HepG2 (cell line): ENCODE results near the gene GNG10. TPM values are rescaled to one million over a fixed set of nuclear protein-coding genes. Genes with fewer than 3 reads are reported as not detected.

Source experiments
- HDAC1 ChIP-seq: sonication (generic); formaldehyde crosslinking; IDR thresholded peaks from 2 replicates; pipeline ENCODE4 v1.5.1; 2020; ENCODE audit warnings: mild to moderate bottlenecking, missing genetic modification reagents
- HIVEP1 ChIP-seq: sonication (generic); formaldehyde crosslinking; IDR thresholded peaks from 2 replicates; pipeline ENCODE4 v1.4.0; 2020; ENCODE audit warnings: mild to moderate bottlenecking, missing genetic modification reagents
- HMGA1 ChIP-seq: sonication (generic); formaldehyde crosslinking; conservative IDR thresholded peaks from 2 replicates; pipeline ENCODE4 v1.4.0; 2020; ENCODE audit warnings: missing genetic modification reagents
- KAT8 ChIP-seq: IDR thresholded peaks from 2 replicates; pipeline ENCODE4 v1.6.1; 2016; ENCODE audit warnings: missing genetic modification reagents, missing compliant biosample characterization
- MAF1 ChIP-seq: sonication (generic); formaldehyde crosslinking; IDR thresholded peaks from 2 replicates; pipeline ENCODE4 v1.5.0; 2020; ENCODE audit warnings: missing genetic modification reagents, borderline replicate concordance
- MYPOP ChIP-seq: sonication (generic); formaldehyde crosslinking; IDR thresholded peaks from 2 replicates; pipeline ENCODE4 v1.8.1; 2023; ENCODE audit warnings: mild to moderate bottlenecking, moderate library complexity, missing genetic modification reagents
- PLRG1 ChIP-seq: fragments of 450-650 bp; conservative IDR thresholded peaks from 2 replicates; pipeline ENCODE4 v1.6.1; 2016
- RFX1 ChIP-seq: fragments of 450-650 bp; IDR thresholded peaks from 2 replicates; pipeline ENCODE4 v1.6.1; 2017
- RXRB ChIP-seq: IDR thresholded peaks from 2 replicates; pipeline ENCODE4 v1.6.1; 2016; ENCODE audit warnings: borderline replicate concordance, missing genetic modification reagents, missing compliant biosample characterization
- SNAI1 ChIP-seq: sonication (generic); formaldehyde crosslinking; IDR thresholded peaks from 2 replicates; pipeline ENCODE4 v1.5.0; 2020; ENCODE audit warnings: mild to moderate bottlenecking, missing genetic modification reagents, borderline replicate concordance
- SP1 ChIP-seq, 2 experiments: fragments of 450-650 bp in 1 of 2; sonication (generic) in 1 of 2; formaldehyde crosslinking in 1 of 2; IDR thresholded peaks; 2 replicates each; pipeline versions ENCODE4 v1.4.0 to v1.6.1; 2016 to 2020; ENCODE audit warnings: missing genetic modification reagents in 1 of 2
- SP5 ChIP-seq: IDR thresholded peaks from 2 replicates; pipeline ENCODE4 v1.6.1; 2016; ENCODE audit warnings: low read depth, borderline replicate concordance
- SYNCRIP ChIP-seq: fragments of 200-400 bp; formaldehyde crosslinking; IDR thresholded peaks from 2 replicates; pipeline ENCODE4 v1.6.1; 2018; ENCODE audit warnings: mild to moderate bottlenecking, low read depth, low read length; ENCODE audit not compliant: insufficient read depth
- ZBTB42 ChIP-seq: sonication (generic); formaldehyde crosslinking; IDR thresholded peaks from 2 replicates; pipeline ENCODE4 v1.5.0; 2020; ENCODE audit warnings: mild to moderate bottlenecking, missing genetic modification reagents
- ZNF251 ChIP-seq: sonication (generic); formaldehyde crosslinking; IDR thresholded peaks from 2 replicates; pipeline ENCODE4 v1.9.0; 2021; ENCODE audit warnings: mild to moderate bottlenecking, missing genetic modification reagents
- ZNF543 ChIP-seq: sonication (generic); formaldehyde crosslinking; IDR thresholded peaks from 2 replicates; pipeline ENCODE4 v1.4.0; 2020; ENCODE audit warnings: mild to moderate bottlenecking, missing genetic modification reagents
- ZNF569 ChIP-seq: sonication (generic); formaldehyde crosslinking; IDR thresholded peaks from 2 replicates; pipeline ENCODE4 v1.5.0; 2020; ENCODE audit warnings: mild to moderate bottlenecking, missing genetic modification reagents, moderate library complexity, borderline replicate concordance
- ZNF761 ChIP-seq: sonication (generic); formaldehyde crosslinking; conservative IDR thresholded peaks from 2 replicates; pipeline ENCODE4 v1.4.0; 2020; ENCODE audit warnings: mild to moderate bottlenecking, missing genetic modification reagents
- ZNF781 ChIP-seq: sonication (generic); formaldehyde crosslinking; IDR thresholded peaks from 2 replicates; pipeline ENCODE4 v1.5.1; 2020; ENCODE audit warnings: borderline replicate concordance, mild to moderate bottlenecking, missing genetic modification reagents; ENCODE audit errors: not compliant biosample characterization
- ZNF788 ChIP-seq: sonication (generic); formaldehyde crosslinking; IDR thresholded peaks from 2 replicates; pipeline ENCODE4 v1.5.0; 2020; ENCODE audit warnings: mild to moderate bottlenecking, missing genetic modification reagents, borderline replicate concordance
- polyA plus RNA-seq, 8 experiments: library from polyadenylated mRNA; depleted of rRNA in 3 of 8; stranded (reverse) in 7 of 8; unstranded in 1 of 8; fragments of >200 nt; fragmentation: Illumina TruSeq in 4 of 8; extraction: Trizol in 4 of 8; gene quantifications; 2 replicates each; pipeline versions ENCODE4 v1.2.1 to v1.2.3, GENCODE V29; 2011 to 2016; ENCODE audit warnings: low read depth in 4 of 8, missing spikeins in 1 of 8, mixed read lengths in 1 of 8; ENCODE audit not compliant: insufficient read depth in 1 of 8
- total RNA-seq, 5 experiments: library from RNA; depleted of rRNA; stranded (reverse); fragments of >200 nt; fragmentation: Illumina TruSeq; extraction: Trizol; gene quantifications; 2 replicates each; pipeline ENCODE4 v1.2.3, GENCODE V29; 2016; ENCODE audit warnings: low read depth in 1 of 5
- TF ChIP-seq, protein P1 (sequence below): sonication (generic); formaldehyde crosslinking; IDR thresholded peaks from 2 replicates; pipeline ENCODE4 v1.4.0; 2020; ENCODE audit warnings: missing genetic modification reagents, borderline replicate concordance
- TF ChIP-seq, protein P2 (sequence below): sonication (generic); formaldehyde crosslinking; conservative IDR thresholded peaks from 2 replicates; pipeline ENCODE4 v1.4.0; 2020; ENCODE audit warnings: missing genetic modification reagents
- TF ChIP-seq, protein P3 (sequence below): sonication (generic); formaldehyde crosslinking; IDR thresholded peaks from 2 replicates; pipeline ENCODE4 v1.4.0; 2020; ENCODE audit warnings: mild to moderate bottlenecking, missing genetic modification reagents

Gene GNG10
- total and polyA plus RNA-seq, 2 of the 13 experiments (the other 11 are each of a cell fraction or from before 2014, with no cell fraction given), result 29.8 to 32.4 TPM

DNA sequence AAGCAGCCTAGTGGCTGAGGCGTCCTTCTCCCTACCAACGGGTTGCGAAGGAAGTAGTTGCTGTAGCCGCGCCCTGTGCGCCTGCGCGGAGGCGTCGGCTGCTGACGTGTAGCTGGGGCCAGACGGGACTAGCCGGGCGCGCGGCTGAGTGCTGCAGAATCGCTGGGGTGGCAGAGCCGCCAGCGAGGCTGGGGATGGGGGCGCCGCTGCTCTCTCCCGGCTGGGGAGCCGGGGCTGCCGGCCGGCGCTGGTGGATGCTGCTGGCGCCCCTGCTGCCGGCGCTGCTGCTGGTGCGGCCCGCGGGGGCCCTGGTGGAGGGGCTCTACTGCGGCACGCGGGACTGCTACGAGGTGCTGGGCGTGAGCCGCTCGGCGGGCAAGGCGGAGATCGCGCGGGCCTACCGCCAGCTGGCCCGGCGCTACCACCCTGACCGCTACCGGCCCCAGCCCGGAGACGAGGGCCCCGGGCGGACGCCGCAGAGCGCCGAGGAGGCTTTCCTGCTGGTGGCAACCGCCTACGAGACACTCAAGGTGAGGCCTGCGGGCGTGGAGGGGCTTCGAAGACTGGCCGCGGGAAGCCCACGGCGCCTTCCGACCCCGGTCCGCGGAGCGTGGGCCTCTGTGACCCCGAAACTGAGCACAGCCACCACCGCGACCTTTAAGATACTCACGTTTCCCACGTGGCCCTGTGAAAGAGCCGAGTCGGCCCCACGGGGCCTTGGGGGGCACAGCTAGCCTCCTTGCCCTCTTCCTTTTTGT, 30.0 kb upstream of the GNG10 start, which contains the start of gene DNAJC25 (continued):
- no peak; the same call in none of the 2 replicates for TF ChIP-seq KAT8
- TF ChIP-seq HDAC1 (CRISPR knock-in tag), result peak; percentile 94; the same call in 1 of the 2 replicates
- no peak for TF ChIP-seq PLRG1
- 0 out of 2 replicates have a peak, but pooled peaks have one; percentile 1 for TF ChIP-seq SP5
- TF ChIP-seq, protein P1, sequence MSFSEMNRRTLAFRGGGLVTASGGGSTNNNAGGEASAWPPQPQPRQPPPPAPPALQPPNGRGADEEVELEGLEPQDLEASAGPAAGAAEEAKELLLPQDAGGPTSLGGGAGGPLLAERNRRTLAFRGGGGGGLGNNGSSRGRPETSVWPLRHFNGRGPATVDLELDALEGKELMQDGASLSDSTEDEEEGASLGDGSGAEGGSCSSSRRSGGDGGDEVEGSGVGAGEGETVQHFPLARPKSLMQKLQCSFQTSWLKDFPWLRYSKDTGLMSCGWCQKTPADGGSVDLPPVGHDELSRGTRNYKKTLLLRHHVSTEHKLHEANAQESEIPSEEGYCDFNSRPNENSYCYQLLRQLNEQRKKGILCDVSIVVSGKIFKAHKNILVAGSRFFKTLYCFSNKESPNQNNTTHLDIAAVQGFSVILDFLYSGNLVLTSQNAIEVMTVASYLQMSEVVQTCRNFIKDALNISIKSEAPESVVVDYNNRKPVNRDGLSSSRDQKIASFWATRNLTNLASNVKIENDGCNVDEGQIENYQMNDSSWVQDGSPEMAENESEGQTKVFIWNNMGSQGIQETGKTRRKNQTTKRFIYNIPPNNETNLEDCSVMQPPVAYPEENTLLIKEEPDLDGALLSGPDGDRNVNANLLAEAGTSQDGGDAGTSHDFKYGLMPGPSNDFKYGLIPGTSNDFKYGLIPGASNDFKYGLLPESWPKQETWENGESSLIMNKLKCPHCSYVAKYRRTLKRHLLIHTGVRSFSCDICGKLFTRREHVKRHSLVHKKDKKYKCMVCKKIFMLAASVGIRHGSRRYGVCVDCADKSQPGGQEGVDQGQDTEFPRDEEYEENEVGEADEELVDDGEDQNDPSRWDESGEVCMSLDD (CRISPR knock-in tag), result no peak
- peak; percentile 83 for TF ChIP-seq RFX1
- no peak for TF ChIP-seq ZNF788
- no peak for TF ChIP-seq ZNF251
- TF ChIP-seq MYPOP (CRISPR knock-in tag), result peak; percentile 64
- TF ChIP-seq ZNF761 (CRISPR knock-in tag), result no peak
- TF ChIP-seq, protein P2, sequence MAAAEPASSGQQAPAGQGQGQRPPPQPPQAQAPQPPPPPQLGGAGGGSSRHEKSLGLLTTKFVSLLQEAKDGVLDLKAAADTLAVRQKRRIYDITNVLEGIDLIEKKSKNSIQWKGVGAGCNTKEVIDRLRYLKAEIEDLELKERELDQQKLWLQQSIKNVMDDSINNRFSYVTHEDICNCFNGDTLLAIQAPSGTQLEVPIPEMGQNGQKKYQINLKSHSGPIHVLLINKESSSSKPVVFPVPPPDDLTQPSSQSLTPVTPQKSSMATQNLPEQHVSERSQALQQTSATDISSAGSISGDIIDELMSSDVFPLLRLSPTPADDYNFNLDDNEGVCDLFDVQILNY, result peak; percentile 67; the same call in 1 of the 2 replicates
- peak; percentile 64; the same call in 1 of the 2 replicates for TF ChIP-seq MAF1 (CRISPR knock-in tag)
- no peak for TF ChIP-seq SNAI1
- no peak for TF ChIP-seq HIVEP1 (CRISPR knock-in tag)
- no peak for TF ChIP-seq SP1 (IDR thresholded peaks at IDR 0.05)
- no peak for TF ChIP-seq SP1 (CRISPR knock-in tag; IDR thresholded peaks at IDR 0.05)
- TF ChIP-seq SYNCRIP, result no peak
- no peak for TF ChIP-seq ZNF569 (CRISPR knock-in tag)
- TF ChIP-seq, protein P3, sequence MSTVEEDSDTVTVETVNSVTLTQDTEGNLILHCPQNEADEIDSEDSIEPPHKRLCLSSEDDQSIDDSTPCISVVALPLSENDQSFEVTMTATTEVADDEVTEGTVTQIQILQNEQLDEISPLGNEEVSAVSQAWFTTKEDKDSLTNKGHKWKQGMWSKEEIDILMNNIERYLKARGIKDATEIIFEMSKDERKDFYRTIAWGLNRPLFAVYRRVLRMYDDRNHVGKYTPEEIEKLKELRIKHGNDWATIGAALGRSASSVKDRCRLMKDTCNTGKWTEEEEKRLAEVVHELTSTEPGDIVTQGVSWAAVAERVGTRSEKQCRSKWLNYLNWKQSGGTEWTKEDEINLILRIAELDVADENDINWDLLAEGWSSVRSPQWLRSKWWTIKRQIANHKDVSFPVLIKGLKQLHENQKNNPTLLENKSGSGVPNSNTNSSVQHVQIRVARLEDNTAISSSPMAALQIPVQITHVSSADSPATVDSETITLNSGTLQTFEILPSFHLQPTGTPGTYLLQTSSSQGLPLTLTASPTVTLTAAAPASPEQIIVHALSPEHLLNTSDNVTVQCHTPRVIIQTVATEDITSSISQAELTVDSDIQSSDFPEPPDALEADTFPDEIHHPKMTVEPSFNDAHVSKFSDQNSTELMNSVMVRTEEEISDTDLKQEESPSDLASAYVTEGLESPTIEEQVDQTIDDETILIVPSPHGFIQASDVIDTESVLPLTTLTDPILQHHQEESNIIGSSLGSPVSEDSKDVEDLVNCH (CRISPR knock-in tag), result no peak
- no peak for TF ChIP-seq RXRB (CRISPR knock-in tag)
- no peak for TF ChIP-seq ZBTB42 (CRISPR knock-in tag)
- no peak for TF ChIP-seq HMGA1 (CRISPR knock-in tag)
- 0 out of 2 replicates have a peak, but pooled peaks have one; percentile 13 for TF ChIP-seq ZNF543
- no peak for TF ChIP-seq ZNF781
